GM12891 (cell line): Measurements from ENCODE around the gene PPP1R3G.

Experiments
- POLR2A ChIP-seq: IDR thresholded peaks from 2 replicates; pipeline ENCODE4 v1.6.1; 2011; ENCODE audit warnings: low read depth, low read length, control low read depth
- POLR2AphosphoS5 ChIP-seq: IDR thresholded peaks from 2 replicates; pipeline ENCODE4 v1.6.1; 2011; ENCODE audit warnings: low read depth, low read length, control low read depth
- TAF1 ChIP-seq: IDR thresholded peaks from 2 replicates; pipeline ENCODE4 v1.6.1; 2011; ENCODE audit warnings: low read depth, low read length, control low read depth

- TF ChIP-seq POLR2A = no peak
- no peak for TF ChIP-seq POLR2AphosphoS5
- no peak for TF ChIP-seq TAF1
These were observed 50.7 kb downstream of the PPP1R3G start for GRCh38 chr6:5135788-5136376.
